Measurements from ENCODE around the gene SLC39A10. TPM values are rescaled to one million over a fixed set of nuclear protein-coding genes. Genes with fewer than 3 reads are reported as not detected.

The SLC39A10 gene
- 12.3 and 19.3 TPM in 2 replicates for polyA plus RNA-seq (2012; rRNA removed)
- 14.9 and 16.5 TPM in 2 replicates for polyA plus RNA-seq (2012; cell fraction: cytosol; rRNA removed)
- polyA plus RNA-seq (2012; cell fraction: nucleus; rRNA removed): 16.6 and 40.6 TPM in 2 replicates

DNA sequence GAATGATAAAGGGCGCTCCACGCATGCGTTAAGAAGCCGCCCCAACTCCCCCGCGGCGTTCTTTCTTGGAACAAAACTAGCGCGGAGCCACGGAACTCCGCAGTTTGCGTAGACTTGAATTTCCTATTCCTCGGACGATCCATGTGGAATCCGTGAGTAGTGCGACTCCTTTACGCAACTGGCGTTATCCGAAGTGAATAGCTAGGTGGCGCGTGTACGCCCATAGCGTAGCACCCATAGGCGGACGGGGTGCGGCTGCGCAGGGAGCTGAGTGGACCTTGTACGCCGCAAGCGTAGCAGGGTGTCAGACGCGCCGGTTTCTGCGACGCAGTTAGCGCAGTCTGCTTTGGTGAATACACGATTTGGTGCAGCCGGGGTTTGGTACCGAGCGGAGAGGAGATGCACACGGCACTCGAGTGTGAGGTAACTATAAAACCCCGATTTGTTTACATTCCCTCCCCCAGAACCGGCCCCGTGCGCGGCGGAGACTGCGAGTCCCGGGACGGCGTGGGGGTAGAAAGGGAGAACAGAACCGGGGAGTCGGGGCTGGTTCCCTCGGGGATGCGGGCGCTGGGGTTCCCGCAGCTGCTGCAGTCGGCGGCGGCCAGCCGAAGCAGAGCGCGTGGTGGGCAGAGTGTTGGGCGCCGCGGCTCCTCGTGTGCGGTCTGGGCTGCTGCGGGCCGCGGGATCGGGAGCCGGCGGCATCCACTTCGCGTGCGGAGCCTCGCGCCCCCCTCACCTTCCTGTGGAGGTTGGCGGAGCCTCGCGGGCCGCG lies at the start of gene SLC39A10:
SLC39A10 (plus strand) TSS at position 368 of the 775 bp plus-strand sequence. CDS start 22,817 bp downstream, outside the sequence.
- peaks cover 50% of the 10 kb centered on the region for H3K79me2 ChIP-seq (ENCODE audit: insufficient read depth)
- H3K4me1 ChIP-seq (ENCODE audit: control insufficient read depth in 1 of 2, insufficient read depth in 2 of 2, low read depth in 1 of 2, low read length in 1 of 2): peaks cover 3 to 14% of the 10 kb centered on the region in 2 experiments; a peak in 3 of 4 replicates
- peak within 1 kb of the TSS; percentile 88 for H3K4me2 ChIP-seq
- H3K9me2 ChIP-seq: no peaks in the 10 kb centered on the region
- no peaks in the 10 kb centered on the region for H3K9me3 ChIP-seq
- no peaks in the 10 kb centered on the region for H3K27me3 ChIP-seq (ENCODE audit: insufficient read depth)
- peak within 1 kb of the TSS; percentile 87 to 95 for H3K27ac ChIP-seq (ENCODE audit: low read depth in 2 of 2, low read length in 1 of 2)
- H3F3A ChIP-seq (replicated peaks; ENCODE audit: insufficient read depth): peaks cover 13% of the 10 kb centered on the region
- H3K4me3 ChIP-seq (ENCODE audit: low read depth in 2 of 2, low read length in 1 of 2): peak within 1 kb of the TSS; percentile 92 to 94
- ChIA-PET POLR2A (interaction anchor here (0.5 to 1.3 kb wide), 6 partner anchors 13 to 1778 kb away, joined by 3 to 4 read pairs (median 3); partner anchors contain the start of gene SF3B1), CTCF (interaction anchor here (0.8 to 1.1 kb wide), 2 partner anchors 10 to 338 kb away, joined by 3 to 6 read pairs; no protein-coding TSS in a partner anchor)
- TF ChIP-seq POLR2AphosphoS5 (IDR thresholded peaks at IDR 0.05; ENCODE audit: low read depth, low read length) (peak; percentile 99), TAF1 (IDR thresholded peaks at IDR 0.05; ENCODE audit: borderline replicate concordance, low read depth, low read length) (peak; percentile 97), MEF2A (IDR thresholded peaks at IDR 0.05; ENCODE audit: borderline replicate concordance, low read depth) (no peak), NFIC (IDR thresholded peaks at IDR 0.05; ENCODE audit: borderline replicate concordance) (0 out of 2 replicates have a peak, but pooled peaks have one; percentile 32), EP300 (IDR thresholded peaks at IDR 0.05; ENCODE audit: borderline replicate concordance in 1 of 2, low read depth in 1 of 2, low read length in 1 of 2) (peak in 1 of 2 experiments; percentile 25; a peak in 1 of 4 replicates), MAX (IDR thresholded peaks at IDR 0.05; ENCODE audit: low read depth) (no peak; the same call in none of the 2 replicates), TCF12 (IDR thresholded peaks at IDR 0.05) (peak; percentile 20; the same call in 1 of the 2 replicates), USF1 (IDR thresholded peaks at IDR 0.05; ENCODE audit: borderline replicate concordance, low read depth) (no peak), MXI1 (IDR thresholded peaks at IDR 0.05; ENCODE audit: low read depth, low read length) (peak; percentile 65), CHD2 (IDR thresholded peaks at IDR 0.05; ENCODE audit: low read length, partially characterized antibody) (peak; percentile 6), REST (IDR thresholded peaks at IDR 0.05; ENCODE audit: low read depth, low read length) (peak; percentile 70), FOXJ3 (CRISPR knock-in tag; IDR thresholded peaks at IDR 0.05) (0 out of 2 replicates have a peak, but pooled peaks have one; percentile 57), SIN3A (IDR thresholded peaks at IDR 0.05; ENCODE audit: borderline replicate concordance, low read depth, low read length) (peak; percentile 89; the same call in 1 of the 2 replicates), RXRA (IDR thresholded peaks at IDR 0.05; ENCODE audit: borderline replicate concordance, low read depth) (no peak), RCOR1 (IDR thresholded peaks at IDR 0.05; ENCODE audit: low read length) (peak; percentile 66), JUND (IDR thresholded peaks at IDR 0.05) (0 out of 2 replicates have a peak, but pooled peaks have one; percentile 7), YY1 (IDR thresholded peaks at IDR 0.05; ENCODE audit: low read depth) (no peak; the same call in 1 of the 2 replicates), NRF1 (IDR thresholded peaks at IDR 0.05; ENCODE audit: low read depth, low read length) (peak; percentile 93)
- TF ChIP-seq, protein P1, sequence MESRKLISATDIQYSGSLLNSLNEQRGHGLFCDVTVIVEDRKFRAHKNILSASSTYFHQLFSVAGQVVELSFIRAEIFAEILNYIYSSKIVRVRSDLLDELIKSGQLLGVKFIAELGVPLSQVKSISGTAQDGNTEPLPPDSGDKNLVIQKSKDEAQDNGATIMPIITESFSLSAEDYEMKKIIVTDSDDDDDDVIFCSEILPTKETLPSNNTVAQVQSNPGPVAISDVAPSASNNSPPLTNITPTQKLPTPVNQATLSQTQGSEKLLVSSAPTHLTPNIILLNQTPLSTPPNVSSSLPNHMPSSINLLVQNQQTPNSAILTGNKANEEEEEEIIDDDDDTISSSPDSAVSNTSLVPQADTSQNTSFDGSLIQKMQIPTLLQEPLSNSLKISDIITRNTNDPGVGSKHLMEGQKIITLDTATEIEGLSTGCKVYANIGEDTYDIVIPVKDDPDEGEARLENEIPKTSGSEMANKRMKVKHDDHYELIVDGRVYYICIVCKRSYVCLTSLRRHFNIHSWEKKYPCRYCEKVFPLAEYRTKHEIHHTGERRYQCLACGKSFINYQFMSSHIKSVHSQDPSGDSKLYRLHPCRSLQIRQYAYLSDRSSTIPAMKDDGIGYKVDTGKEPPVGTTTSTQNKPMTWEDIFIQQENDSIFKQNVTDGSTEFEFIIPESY (IDR thresholded peaks at IDR 0.05; ENCODE audit: borderline replicate concordance, low read depth): no peak
- TF ChIP-seq, protein P2, sequence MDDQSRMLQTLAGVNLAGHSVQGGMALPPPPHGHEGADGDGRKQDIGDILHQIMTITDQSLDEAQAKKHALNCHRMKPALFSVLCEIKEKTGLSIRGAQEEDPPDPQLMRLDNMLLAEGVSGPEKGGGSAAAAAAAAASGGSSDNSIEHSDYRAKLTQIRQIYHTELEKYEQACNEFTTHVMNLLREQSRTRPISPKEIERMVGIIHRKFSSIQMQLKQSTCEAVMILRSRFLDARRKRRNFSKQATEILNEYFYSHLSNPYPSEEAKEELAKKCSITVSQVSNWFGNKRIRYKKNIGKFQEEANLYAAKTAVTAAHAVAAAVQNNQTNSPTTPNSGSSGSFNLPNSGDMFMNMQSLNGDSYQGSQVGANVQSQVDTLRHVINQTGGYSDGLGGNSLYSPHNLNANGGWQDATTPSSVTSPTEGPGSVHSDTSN (IDR thresholded peaks at IDR 0.05): peak; percentile 9; the same call in 1 of the 2 replicates
- H3K9ac ChIP-seq: peak within 1 kb of the TSS; percentile 99
- H4K20me1 ChIP-seq (ENCODE audit: insufficient read depth): peaks cover 26% of the 10 kb centered on the region
- H3K36me3 ChIP-seq (replicated peaks in 1 of 2; ENCODE audit: control insufficient read depth in 1 of 2, insufficient read depth in 2 of 2, low read length in 1 of 2): peaks cover 4 to 10% of the 10 kb centered on the region in 2 experiments
- peak within 1 kb of the TSS; percentile 93 for H2AFZ ChIP-seq (ENCODE audit: low read depth)
- WGBS (ENCODE audit: low lambda C conversion rate): 0% methylated on average over 11 of the region's 85 CpGs
- peak; percentile 91 for DNase-seq
